GM12801 (cell line): ENCODE data around the gene OR5H2.

Experiments used
- TF ChIP-seq, protein P1 (sequence below): IDR thresholded peaks from one replicate; pipeline ENCODE4 v1.5.1; 2011; ENCODE audit warnings: control low read depth; ENCODE audit not compliant: insufficient read length; ENCODE audit errors: extremely low read depth

OR5H2 gene

DNA sequence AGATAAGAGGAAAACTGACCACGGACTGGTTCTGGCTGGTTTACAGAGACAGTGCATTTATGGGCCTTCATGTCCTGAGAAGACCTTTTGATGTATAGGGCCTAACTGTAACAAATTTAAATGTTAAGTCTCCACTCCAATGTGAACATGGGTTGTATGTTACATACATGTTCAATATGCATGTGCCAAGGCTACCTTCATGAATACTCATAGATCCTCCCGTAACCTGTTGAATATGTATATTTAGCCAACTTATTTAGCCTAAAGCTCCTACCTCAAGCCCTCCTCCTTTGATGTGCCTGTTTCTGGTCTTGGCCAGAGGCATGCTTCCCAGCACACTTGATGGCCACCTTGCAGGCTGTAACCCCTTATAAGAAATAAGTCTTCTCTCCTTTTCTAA, at the start of gene OR5H2:
OR5H2 (plus strand) TSS at position 301 of the 400 bp plus-strand sequence. CDS start 398 bp downstream, outside the sequence.
- TF ChIP-seq, protein P1, sequence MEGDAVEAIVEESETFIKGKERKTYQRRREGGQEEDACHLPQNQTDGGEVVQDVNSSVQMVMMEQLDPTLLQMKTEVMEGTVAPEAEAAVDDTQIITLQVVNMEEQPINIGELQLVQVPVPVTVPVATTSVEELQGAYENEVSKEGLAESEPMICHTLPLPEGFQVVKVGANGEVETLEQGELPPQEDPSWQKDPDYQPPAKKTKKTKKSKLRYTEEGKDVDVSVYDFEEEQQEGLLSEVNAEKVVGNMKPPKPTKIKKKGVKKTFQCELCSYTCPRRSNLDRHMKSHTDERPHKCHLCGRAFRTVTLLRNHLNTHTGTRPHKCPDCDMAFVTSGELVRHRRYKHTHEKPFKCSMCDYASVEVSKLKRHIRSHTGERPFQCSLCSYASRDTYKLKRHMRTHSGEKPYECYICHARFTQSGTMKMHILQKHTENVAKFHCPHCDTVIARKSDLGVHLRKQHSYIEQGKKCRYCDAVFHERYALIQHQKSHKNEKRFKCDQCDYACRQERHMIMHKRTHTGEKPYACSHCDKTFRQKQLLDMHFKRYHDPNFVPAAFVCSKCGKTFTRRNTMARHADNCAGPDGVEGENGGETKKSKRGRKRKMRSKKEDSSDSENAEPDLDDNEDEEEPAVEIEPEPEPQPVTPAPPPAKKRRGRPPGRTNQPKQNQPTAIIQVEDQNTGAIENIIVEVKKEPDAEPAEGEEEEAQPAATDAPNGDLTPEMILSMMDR = no peak

DNA sequence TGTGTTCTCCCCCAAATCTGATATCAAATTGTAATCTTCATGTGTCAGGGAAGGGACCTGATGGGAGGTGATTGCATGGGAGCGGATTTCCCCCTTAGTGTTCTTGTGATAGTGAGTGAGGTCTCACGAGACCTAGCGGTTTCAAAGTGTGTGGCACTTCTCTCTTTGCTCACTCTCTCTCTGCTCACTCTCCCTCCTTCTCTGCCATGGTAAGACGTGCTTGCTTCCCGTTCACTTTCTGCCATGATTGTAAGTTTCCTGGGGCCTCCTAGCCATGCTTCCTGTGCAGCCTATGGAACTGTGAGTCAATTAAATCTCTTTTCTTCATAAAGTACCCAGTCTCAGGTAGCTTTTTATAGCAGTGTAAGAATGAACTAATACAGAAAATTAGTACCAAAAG, 48.8 kb upstream of the OR5H2 start:
- TF ChIP-seq, protein P1 = no peak

DNA sequence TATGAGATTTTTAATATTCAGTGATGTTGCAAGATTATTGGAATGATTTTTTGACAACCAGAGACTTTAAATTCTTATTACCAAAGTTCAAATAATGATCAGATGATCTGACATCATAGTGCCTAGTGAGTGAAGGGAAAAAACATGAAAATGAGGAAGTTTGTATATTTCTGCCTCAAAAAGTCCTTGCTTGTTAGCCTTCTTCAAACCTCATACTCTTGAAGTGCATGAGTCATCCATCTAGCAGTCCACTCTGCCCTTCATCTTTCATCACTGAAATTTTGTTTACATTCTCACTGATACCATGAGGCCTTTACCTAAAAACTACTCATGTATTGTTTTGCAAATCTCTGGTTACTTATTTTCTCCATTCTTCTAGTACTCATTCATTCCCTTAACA, 42.2 kb upstream of the OR5H2 start:
- TF ChIP-seq, protein P1 = no peak

DNA sequence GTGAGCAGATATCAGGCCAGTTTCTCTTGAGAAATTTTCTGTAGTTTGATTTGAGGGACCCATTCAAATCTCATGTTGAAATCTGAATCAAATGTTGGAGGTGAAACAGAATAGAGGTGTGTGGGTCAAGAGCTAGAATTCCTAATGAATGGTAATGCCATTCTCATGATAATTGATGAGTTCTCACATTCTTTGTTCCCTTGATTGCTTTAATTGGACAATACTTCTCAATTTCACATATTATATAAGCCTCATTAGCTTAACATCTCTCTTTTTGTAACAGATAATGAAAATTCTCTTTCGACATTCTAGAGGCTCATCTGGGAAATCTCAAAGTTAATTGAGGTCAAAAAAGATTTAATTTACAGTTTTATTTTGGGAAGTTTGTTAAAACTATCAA, 40.1 kb upstream of the OR5H2 start:
- TF ChIP-seq, protein P1 = no peak

DNA sequence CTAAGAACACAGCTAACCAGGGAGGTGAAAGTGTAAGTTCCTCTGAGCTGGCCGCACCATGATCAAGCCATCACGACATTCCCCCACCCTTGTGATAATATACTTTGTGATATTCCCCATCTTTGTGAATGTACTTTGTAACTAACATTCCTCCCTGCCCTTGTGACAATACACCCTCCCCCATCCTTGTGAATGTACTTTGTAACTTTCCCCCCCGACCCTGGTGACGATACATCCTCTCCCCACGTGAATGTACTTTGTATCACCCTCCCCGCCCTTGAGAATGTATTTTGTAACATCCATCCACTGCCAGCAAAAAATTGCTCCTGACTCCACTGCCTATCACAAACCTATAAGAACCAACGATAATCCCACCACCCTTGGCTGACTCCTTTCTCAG, 38.5 kb upstream of the OR5H2 start:
- TF ChIP-seq, protein P1 = no peak

DNA sequence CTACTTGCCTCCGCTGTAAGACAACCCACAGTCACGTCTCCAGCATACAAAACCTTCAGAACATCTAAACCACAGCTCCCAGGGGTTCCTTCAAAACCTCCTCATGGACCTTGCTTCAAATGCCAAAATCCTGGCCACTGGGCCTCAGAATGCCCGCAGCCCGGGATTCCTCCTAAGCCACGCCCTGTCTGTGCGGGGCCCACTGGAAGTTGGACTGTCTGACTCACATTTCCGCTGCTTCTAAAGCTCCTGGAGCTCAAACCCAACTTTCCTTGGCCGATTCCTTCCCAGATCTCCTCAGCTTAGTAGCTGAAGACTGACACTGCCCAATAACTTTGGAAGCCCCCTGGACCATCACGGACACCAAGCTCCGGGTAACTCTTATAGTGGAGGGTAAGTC, 36.2 kb upstream of the OR5H2 start:
- TF ChIP-seq, protein P1 = no peak

DNA sequence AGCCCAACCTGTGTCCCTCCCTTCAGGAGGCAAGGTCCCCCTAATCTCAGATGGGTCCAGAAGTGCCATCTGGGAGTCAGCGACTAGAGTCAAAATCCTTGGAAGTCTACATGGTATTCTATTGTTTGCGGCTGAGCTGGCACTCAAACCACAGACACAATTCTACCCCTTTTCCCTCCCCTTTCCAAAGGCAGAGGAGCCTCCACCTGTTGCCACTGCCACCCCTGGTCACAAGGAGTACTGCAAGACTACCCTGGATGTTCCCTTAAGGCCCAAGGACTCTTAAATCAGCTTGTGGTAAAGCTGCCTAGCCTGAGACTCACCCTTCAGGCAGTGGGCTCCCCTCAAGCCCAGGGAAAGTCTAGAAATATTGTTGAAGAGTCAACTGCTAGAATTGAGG, 22.6 kb upstream of the OR5H2 start:
- TF ChIP-seq, protein P1 = no peak

DNA sequence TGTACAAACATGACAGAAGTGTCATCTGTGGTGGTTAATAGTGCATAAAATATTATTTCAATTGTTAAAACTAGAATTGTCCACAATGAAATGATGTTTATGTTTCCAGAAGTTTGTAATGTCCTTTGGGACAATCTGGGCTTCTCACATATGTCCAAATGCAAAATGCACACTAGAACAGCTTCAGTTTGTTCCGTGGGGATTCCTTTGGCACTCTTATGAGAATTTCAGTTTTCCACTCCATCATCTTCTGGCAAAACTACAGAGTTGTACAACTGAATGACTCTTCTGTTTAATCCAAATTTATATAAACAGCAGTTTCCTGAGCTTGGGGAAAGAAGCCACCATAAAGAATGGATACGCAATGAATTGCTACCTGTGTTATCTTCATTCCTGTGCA, 20.3 kb upstream of the OR5H2 start:
- TF ChIP-seq, protein P1 = no peak
